Stomach (tissue), 9 donors: ENCODE measurements around the gene NT5E. TPM values are rescaled to one million over a fixed set of nuclear protein-coding genes. Genes with fewer than 3 reads are reported as not detected.
"Not testable (repeated sequence)": the region's sequence is repeated elsewhere in the genome, so short reads cannot be mapped to it uniquely, and the experiment has no call there.

Source experiments
- DNase-seq, 2 donors: peaks; one replicate each; pipeline versions ENCODE4 v3.0.0 to v3.0.0-alpha.2; 2013 to 2019
- H3K27ac ChIP-seq, 5 donors: fragments of 200-600 bp in 4 of 5; sonication (generic) in 4 of 5; one replicate each; pipeline ENCODE4 v1.5.1; 2013 to 2019; ENCODE audit warnings: mild to moderate bottlenecking in 1 of 5, moderate library complexity in 1 of 5
- H3K27me3 ChIP-seq, 3 donors: fragments of 200-600 bp; sonication (generic); one replicate each; pipeline ENCODE4 v1.5.1; 2017 to 2019; ENCODE audit warnings: mixed run types in 1 of 3
- H3K36me3 ChIP-seq, 4 donors: fragments of 200-600 bp; sonication (generic); 1 replicate in 3 of 4; 2 replicates in 1 of 4; pipeline ENCODE4 v1.5.1; 2016 to 2019
- H3K4me1 ChIP-seq, 4 donors: fragments of 200-600 bp; sonication (generic); one replicate each; pipeline ENCODE4 v1.5.1; 2016 to 2019
- H3K4me3 ChIP-seq, 4 donors: fragments of 200-600 bp; sonication (generic) in 3 of 4; one replicate each; pipeline ENCODE4 v1.5.1; 2016 to 2019; ENCODE audit warnings: mild to moderate bottlenecking in 1 of 4
- H3K9me3 ChIP-seq, 4 donors: fragments of 200-600 bp; sonication (generic); one replicate each; pipeline ENCODE4 v1.5.1; 2016 to 2019
- EP300 ChIP-seq: sonication (generic); formaldehyde crosslinking; IDR thresholded peaks from one replicate; pipeline ENCODE4 v1.6.1; 2017; ENCODE audit warnings: antibody characterized with exemption
- POLR2A ChIP-seq, 4 donors: fragments of 450-650 bp; IDR thresholded peaks; one replicate each; pipeline ENCODE4 v1.6.1; 2016; ENCODE audit warnings: antibody characterized with exemption in 4 of 4, control low read depth in 2 of 4, mild to moderate bottlenecking in 1 of 4, moderate library complexity in 1 of 4
- POLR2AphosphoS5 ChIP-seq, 3 donors: sonication (generic); formaldehyde crosslinking; IDR thresholded peaks; one replicate each; pipeline ENCODE4 v1.6.1; 2016; ENCODE audit warnings: antibody characterized with exemption in 3 of 3
- WGBS, 5 donors: extraction: QIAGEN DNeasy Blood & Tissue Kit in 3 of 5; methylation state at CpG; one replicate each; pipeline versions ENCODE4 v1.1.5 to v1.1.7; 2013 to 2018; 5-methylcytosine and 5-hydroxymethylcytosine counted together
- intact Hi-C: fragments of 100-400 bp; cut with DNase I; formaldehyde crosslinking; loops from one replicate; pipeline ENCODE4 v1.15.1; 2023; ENCODE audit warnings: low total_unique reads
- polyA plus RNA-seq, 3 donors: library from polyadenylated mRNA; stranded (reverse); fragments of 200-250 nt; gene quantifications; one replicate each; pipeline ENCODE4 v1.2.3, GENCODE V29; 2013
- total RNA-seq, 5 donors: library from RNA; depleted of rRNA; stranded (reverse); fragments of >200 nt; gene quantifications; one replicate each; pipeline versions ENCODE4 v1.1.0 to v1.2.3, GENCODE V29; 2014 to 2016
- TF ChIP-seq, protein P1 (sequence below), 7 experiments: fragments of 450-650 bp in 4 of 7; fragments of 200-600 bp in 3 of 7; sonication (generic) in 3 of 7; IDR thresholded peaks; one replicate each; pipeline ENCODE4 v1.5.1; 2016 to 2019; ENCODE audit warnings: antibody characterized with exemption in 7 of 7, control low read depth in 2 of 7, mild to moderate bottlenecking in 1 of 7
- donor health status: healthy with polysubstance abuse.
- donor health status: Bipolar disorder and iron deficiency.
- donor health status: healthy.

NT5E gene
- total and polyA plus RNA-seq, 8 donors: 2.9 to 18.8 (median 7.2) TPM

DNA sequence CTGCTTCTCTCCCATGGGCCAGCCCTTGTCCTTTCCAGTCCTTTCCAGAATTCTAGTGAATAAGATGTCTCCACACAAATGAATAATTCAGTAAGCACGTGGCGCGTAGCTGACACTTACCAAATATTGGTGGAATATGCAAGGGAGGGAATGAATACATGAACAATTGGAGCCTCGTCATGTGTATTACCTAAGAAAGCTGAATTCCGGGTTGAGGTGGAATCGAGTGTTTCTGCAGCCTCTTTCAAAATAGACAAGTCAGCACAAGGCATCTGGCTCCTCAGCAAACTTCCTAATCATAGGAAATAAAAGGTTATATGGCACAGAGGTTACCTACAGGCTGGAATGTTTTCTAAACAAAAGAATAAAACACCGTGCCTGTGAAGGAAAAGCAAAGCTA lies 47.0 kb upstream of the NT5E start:
- WGBS, 5 donors: 61 to 67% (median 62%) methylated on average over 7 of the region's 7 CpGs
- Histone ChIP-seq H3K36me3 (no peaks in the 10 kb centered on the region), H3K4me3 (no peak overlapping the region), H3K27me3 (no peaks in the 10 kb centered on the region), H3K4me1 (peaks cover 26 to 46% (median 37%) of the 10 kb centered on the region in 4 donors), H3K27ac (peak overlapping the region in 4 of 5 donors; percentile 37 to 84 (median 62)), H3K9me3 (no peaks in the 10 kb centered on the region)
- TF ChIP-seq EP300 (no peak), POLR2AphosphoS5 (IDR thresholded peaks at IDR 0.05) (no peak), POLR2A (IDR thresholded peaks at IDR 0.05) (no peak)
- TF ChIP-seq, protein P1, sequence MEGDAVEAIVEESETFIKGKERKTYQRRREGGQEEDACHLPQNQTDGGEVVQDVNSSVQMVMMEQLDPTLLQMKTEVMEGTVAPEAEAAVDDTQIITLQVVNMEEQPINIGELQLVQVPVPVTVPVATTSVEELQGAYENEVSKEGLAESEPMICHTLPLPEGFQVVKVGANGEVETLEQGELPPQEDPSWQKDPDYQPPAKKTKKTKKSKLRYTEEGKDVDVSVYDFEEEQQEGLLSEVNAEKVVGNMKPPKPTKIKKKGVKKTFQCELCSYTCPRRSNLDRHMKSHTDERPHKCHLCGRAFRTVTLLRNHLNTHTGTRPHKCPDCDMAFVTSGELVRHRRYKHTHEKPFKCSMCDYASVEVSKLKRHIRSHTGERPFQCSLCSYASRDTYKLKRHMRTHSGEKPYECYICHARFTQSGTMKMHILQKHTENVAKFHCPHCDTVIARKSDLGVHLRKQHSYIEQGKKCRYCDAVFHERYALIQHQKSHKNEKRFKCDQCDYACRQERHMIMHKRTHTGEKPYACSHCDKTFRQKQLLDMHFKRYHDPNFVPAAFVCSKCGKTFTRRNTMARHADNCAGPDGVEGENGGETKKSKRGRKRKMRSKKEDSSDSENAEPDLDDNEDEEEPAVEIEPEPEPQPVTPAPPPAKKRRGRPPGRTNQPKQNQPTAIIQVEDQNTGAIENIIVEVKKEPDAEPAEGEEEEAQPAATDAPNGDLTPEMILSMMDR (IDR thresholded peaks at IDR 0.05): no peak
- DNase-seq: no peak
- intact Hi-C loops: no loop called here

DNA sequence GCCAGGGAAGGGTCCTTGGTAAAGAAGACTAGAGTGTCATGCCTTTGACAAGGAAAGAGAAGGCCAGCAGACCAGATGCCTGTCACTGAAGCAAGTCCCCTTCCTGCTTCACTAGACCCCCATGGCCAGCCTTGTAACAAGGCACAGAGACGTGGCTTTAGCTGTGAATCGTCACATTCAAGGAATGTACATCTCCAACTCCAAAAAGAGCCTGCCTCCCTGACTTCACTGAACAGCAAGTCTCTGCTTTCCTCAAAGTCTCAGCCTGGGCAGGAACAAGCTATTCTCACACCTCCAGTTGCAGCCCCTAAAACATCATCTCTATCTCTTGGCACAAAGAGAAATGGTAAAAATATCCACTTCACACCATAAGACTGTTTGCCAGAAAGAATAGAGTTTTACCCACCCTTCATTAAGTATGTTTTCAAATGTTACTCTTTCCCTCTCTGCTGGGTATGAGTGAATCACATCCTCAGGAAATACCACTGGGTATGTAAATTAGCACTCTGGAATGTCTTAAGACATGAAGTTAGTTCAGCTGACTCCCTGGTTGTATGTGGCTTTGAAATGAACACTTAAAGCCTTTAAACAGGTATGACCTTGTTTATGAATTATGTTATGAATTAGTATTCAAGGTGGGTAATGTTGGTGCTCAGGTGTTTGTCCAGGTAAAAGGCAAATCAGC lies 46.4 kb upstream of the NT5E start:
- Histone ChIP-seq H3K27me3 (no peaks in the 10 kb centered on the region), H3K9me3 (no peaks in the 10 kb centered on the region), H3K4me1 (peaks cover 26 to 46% (median 37%) of the 10 kb centered on the region in 4 donors), H3K4me3 (no peak overlapping the region), H3K36me3 (no peaks in the 10 kb centered on the region), H3K27ac (peak overlapping the region; percentile 54 to 84 (median 66))
- WGBS, 5 donors: 75 to 83% (median 79%) methylated on average over 2 of the region's 2 CpGs
- peak in 1 of 2 donors; percentile 36 for DNase-seq
- TF ChIP-seq POLR2AphosphoS5 (IDR thresholded peaks at IDR 0.05): no peak
- TF ChIP-seq, protein P1 (IDR thresholded peaks at IDR 0.05): no peak
- TF ChIP-seq POLR2A (IDR thresholded peaks at IDR 0.05): no peak
- TF ChIP-seq EP300: no peak
- intact Hi-C loops: no loop called here

DNA sequence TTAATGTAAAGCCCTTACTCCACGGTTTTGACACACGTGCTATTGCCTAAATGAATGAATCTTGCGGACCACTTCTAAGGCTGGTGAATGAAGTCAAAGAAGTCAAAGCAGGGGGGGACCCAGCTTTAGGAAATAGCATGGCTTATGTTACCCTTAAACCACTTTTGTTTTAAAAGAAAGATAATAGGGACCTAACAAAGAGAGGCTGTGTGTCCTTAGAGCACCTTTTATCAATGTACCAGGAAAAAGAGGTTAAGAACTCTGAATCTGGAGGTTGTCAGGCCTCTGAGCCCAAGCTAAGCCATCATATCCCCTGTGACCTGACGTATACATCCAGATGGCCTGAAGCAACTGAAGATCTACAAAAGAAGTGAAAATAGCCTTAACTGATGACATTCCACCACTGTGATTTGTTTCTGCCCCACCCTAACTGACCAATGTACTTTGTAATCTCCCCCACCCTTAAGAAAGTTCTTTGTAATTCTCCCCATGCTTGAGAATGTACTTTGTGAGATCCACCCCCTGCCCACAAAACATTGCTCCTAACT lies 45.8 kb upstream of the NT5E start:
- H3K4me1 ChIP-seq: peaks cover 26 to 46% (median 37%) of the 10 kb centered on the region in 4 donors
- intact Hi-C loops, H3K9me3 ChIP-seq, H3K4me3 ChIP-seq, H3K27me3 ChIP-seq, H3K36me3 ChIP-seq, DNase-seq: not testable (repeated sequence)
- WGBS, 5 donors: 60 to 79% (median 70%) methylated on average over 4 of the region's 4 CpGs
- peak overlapping the region; percentile 63 to 84 (median 71) for H3K27ac ChIP-seq

DNA sequence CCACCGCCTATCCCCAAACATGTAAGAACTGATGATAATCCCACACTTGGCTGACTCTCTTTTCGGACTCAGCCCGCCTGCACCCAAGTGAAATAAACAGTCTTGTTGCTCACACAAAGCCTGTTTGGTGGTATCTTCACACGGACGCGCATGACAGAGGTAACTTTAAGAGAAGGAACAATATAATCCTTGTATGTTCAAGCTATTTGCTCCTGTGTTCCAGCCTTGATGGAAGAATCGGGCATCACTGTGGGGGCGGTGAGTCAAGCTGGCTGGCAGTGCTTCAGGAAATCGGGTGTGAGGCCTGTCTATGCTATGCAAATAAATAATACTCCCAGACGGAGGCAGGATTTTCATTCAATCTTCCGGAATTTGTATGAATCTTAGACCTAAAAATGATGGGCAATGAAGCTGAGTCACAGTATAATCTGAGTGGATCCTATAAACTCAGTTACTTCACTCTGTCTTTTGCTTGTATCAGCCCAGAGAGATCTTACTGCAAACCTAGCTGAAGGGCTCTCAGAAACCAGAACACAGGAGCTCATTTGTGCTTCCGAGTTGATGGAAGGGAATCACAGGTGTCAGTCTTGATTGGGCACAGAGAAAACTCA lies 45.2 kb upstream of the NT5E start:
- 23 to 43% (median 35%) methylated on average over 12 of the region's 12 CpGs for WGBS, 5 donors
- TF ChIP-seq POLR2A (IDR thresholded peaks at IDR 0.05) (no peak), POLR2AphosphoS5 (IDR thresholded peaks at IDR 0.05) (no peak), EP300 (no peak)
- TF ChIP-seq, protein P1 (IDR thresholded peaks at IDR 0.05): no peak
- Histone ChIP-seq H3K4me1 (peaks cover 26 to 46% (median 37%) of the 10 kb centered on the region in 4 donors), H3K4me3 (no peak overlapping the region), H3K27ac (peak overlapping the region; percentile 63 to 84 (median 71)), H3K27me3 (no peaks in the 10 kb centered on the region), H3K36me3 (no peaks in the 10 kb centered on the region), H3K9me3 (no peaks in the 10 kb centered on the region)
- DNase-seq: peak; percentile 54 to 56
- intact Hi-C loops: no loop called here
